Caco-2 (cell line): Measurements from ENCODE around the gene MVB12B. TPM values are rescaled to one million over a fixed set of nuclear protein-coding genes. Genes with fewer than 3 reads are reported as not detected.
A peak's percentile ranks its signal among the peaks of the same experiment; 100 is the strongest.

ENCODE experiments used
- BruUV-seq: library from RNA; stranded (reverse); fragments of 400-500 nt; replicated peaks from 2 replicates; lab custom pipeline; 2021; lab: Mats Ljungman, UMichigan
- CTCF ChIA-PET: fragments of 300-600 bp; sonication (Branson Sonifier 250); formaldehyde crosslinking; loops from one replicate; lab custom pipeline; 2022; ENCODE audit warnings: antibody characterized with exemption; lab: Charles Lee
- POLR2A ChIA-PET: fragments of 300-600 bp; sonication (Branson Sonifier 250); formaldehyde crosslinking; loops from one replicate; lab custom pipeline; 2022; ENCODE audit warnings: antibody characterized with exemption; lab: Charles Lee
- DNase-seq, 2 experiments: peaks; one replicate each; pipeline versions ENCODE4 v3.0.0 to v3.0.0-alpha.2; 2020 to 2022
- H3K27me3 ChIP-seq: replicated peaks from 2 replicates; pipeline ENCODE4 v1.6.0; 2011; ENCODE audit warnings: low read length; ENCODE audit not compliant: control insufficient read depth, insufficient read depth
- H3K36me3 ChIP-seq: 2 replicates; pipeline ENCODE4 v1.5.1; 2011; ENCODE audit warnings: low read length; ENCODE audit not compliant: control insufficient read depth, insufficient read depth
- H3K4me1 ChIP-seq: fragments of 250-450 bp; sonication (Bioruptor Pico); 2 replicates; pipeline ENCODE4 v1.5.1; 2020; ENCODE audit warnings: mild to moderate bottlenecking
- H3K4me3 ChIP-seq: 2 replicates; pipeline ENCODE4 v1.5.1; 2011; ENCODE audit warnings: low read depth, mild to moderate bottlenecking, control low read depth, low read length
- H3K9me3 ChIP-seq: fragments of 250-450 bp; sonication (Bioruptor Pico); 2 replicates; pipeline ENCODE4 v1.5.1; 2020; ENCODE audit warnings: mild to moderate bottlenecking, moderate library complexity
- H3K27ac Mint-ChIP-seq: one replicate; pipeline ENCODE4 v1.8.0; 2022; ENCODE audit warnings: mixed read lengths; ENCODE audit not compliant: unreplicated experiment
- H3K27me3 Mint-ChIP-seq: one replicate; pipeline ENCODE4 v1.8.0; 2022; ENCODE audit warnings: mixed read lengths; ENCODE audit not compliant: insufficient read depth, unreplicated experiment
- H3K36me3 Mint-ChIP-seq: one replicate; pipeline ENCODE4 v1.8.0; 2022; ENCODE audit warnings: mild to moderate bottlenecking, mixed read lengths; ENCODE audit not compliant: insufficient read depth, unreplicated experiment
- H3K4me1 Mint-ChIP-seq: one replicate; pipeline ENCODE4 v1.8.0; 2022; ENCODE audit warnings: low read depth, mixed read lengths; ENCODE audit not compliant: unreplicated experiment
- H3K4me3 Mint-ChIP-seq: one replicate; pipeline ENCODE4 v1.8.0; 2022; ENCODE audit warnings: mild to moderate bottlenecking, moderate library complexity, mixed read lengths; ENCODE audit not compliant: unreplicated experiment
- H3K9me3 Mint-ChIP-seq: one replicate; pipeline ENCODE4 v1.8.0; 2022; ENCODE audit warnings: mixed read lengths; ENCODE audit not compliant: unreplicated experiment
- CTCF ChIP-seq, 2 experiments: fragments of 200-600 bp in 1 of 2; IDR thresholded peaks; 1 replicate in 1 of 2; 2 replicates in 1 of 2; pipeline versions ENCODE4 v1.5.1 to v1.8.0; 2011 to 2022; ENCODE audit warnings: antibody characterized with exemption in 1 of 2, control low read depth in 1 of 2, inconsistent platforms in 1 of 2, low read depth in 1 of 2, low read length in 1 of 2, mild to moderate bottlenecking in 1 of 2, moderate library complexity in 1 of 2; ENCODE audit not compliant: insufficient read depth in 1 of 2, severe bottlenecking in 1 of 2, unreplicated experiment in 1 of 2
- intact Hi-C: fragments of 100-400 bp; cut with micrococcal nuclease; formaldehyde crosslinking; loops from one replicate; pipeline ENCODE4 v1.10.0; 2022; ENCODE audit not compliant: unreplicated experiment
- total RNA-seq: library from RNA; stranded (reverse); gene quantifications from 2 replicates; pipeline ENCODE4 v1.2.3, GENCODE V29; 2022

Gene MVB12B
- total RNA-seq, 1 experiment from 2014 or later = 24.4 TPM

GRCh38 chr9:126513159-126514036 lies 186.8 kb downstream of the MVB12B start:
- H3K4me1 ChIP-seq = peaks cover 13% of the 10 kb centered on the region
- Mint-ChIP-seq H3K4me1 (peaks cover 6% of the 10 kb centered on the region), H3K27me3 (peaks cover 9% of the 10 kb centered on the region), H3K27ac (no peak overlapping the region), H3K36me3 (peaks cover 6% of the 10 kb centered on the region), H3K9me3 (no peaks in the 10 kb centered on the region), H3K4me3 (no peak overlapping the region)
- POLR2A ChIA-PET = no interaction called here
- CTCF ChIA-PET = interaction anchor here (0.6 to 0.9 kb wide), 3 partner anchors 14 to 27 kb away, joined by 3 to 6 read pairs (median 4); no protein-coding TSS in a partner anchor
- no peaks in the 10 kb centered on the region; the same call in none of the 2 replicates for H3K27me3 ChIP-seq
- peak in 1 of 2 experiments; percentile 56 for DNase-seq
- no peak for TF ChIP-seq CTCF (IDR thresholded peaks at IDR 0.05; ENCODE audit: insufficient read depth in 1 of 2, low read depth in 1 of 2, low read length in 1 of 2, severe bottlenecking in 1 of 2, unreplicated experiment in 1 of 2)
- H3K4me3 ChIP-seq = no peak overlapping the region
- 0 out of 2 replicates have a peak, but pooled peaks cover 2% of the 10 kb centered on the region for H3K9me3 ChIP-seq
- no TSS peak for BruUV-seq
- no peaks in the 10 kb centered on the region for H3K36me3 ChIP-seq
- intact Hi-C loops = no loop called here

- no peak overlapping the region for H3K4me3 Mint-ChIP-seq
- Histone ChIP-seq H3K36me3 (no peaks in the 10 kb centered on the region), H3K9me3 (0 out of 2 replicates have a peak, but pooled peaks cover 2% of the 10 kb centered on the region), H3K4me1 (peaks cover 13% of the 10 kb centered on the region), H3K27me3 (peaks cover 2% of the 10 kb centered on the region), H3K4me3 (no peak overlapping the region)
- no TSS peak for BruUV-seq
- peaks cover under 1% of the 10 kb centered on the region for H3K36me3 Mint-ChIP-seq
- H3K27ac Mint-ChIP-seq = no peak overlapping the region
- intact Hi-C loops = no loop called here
- peaks cover 15% of the 10 kb centered on the region for H3K27me3 Mint-ChIP-seq
- DNase-seq = peak in 1 of 2 experiments; percentile 23
- no peaks in the 10 kb centered on the region for H3K9me3 Mint-ChIP-seq
- TF ChIP-seq CTCF (IDR thresholded peaks at IDR 0.05; ENCODE audit: insufficient read depth in 1 of 2, low read depth in 1 of 2, low read length in 1 of 2, severe bottlenecking in 1 of 2, unreplicated experiment in 1 of 2) = no peak
- peaks cover 6% of the 10 kb centered on the region for H3K4me1 Mint-ChIP-seq
- ChIA-PET POLR2A (no interaction called here), CTCF (no interaction called here)
Measured at GRCh38 chr9:126514037-126514821, 187.6 kb downstream of the MVB12B start.
